ENCODE measurements around the gene NDUFV1. TPM values are rescaled to one million over a fixed set of nuclear protein-coding genes. Genes with fewer than 3 reads are reported as not detected.

Gene NDUFV1
- total and polyA plus RNA-seq, 2 of the 4 experiments (the other 2 are of a cell fraction) = 120 to 133 TPM

- Histone ChIP-seq H3K23ac (ENCODE audit: low read depth, low read length) (no peak overlapping the region), H3K79me1 (ENCODE audit: low read depth in 1 of 2, low read length in 2 of 2) (no peaks in the 10 kb centered on the region; a peak in 1 of 4 replicates), H2AFZ (replicated peaks; ENCODE audit: low read length, poor library complexity) (peak overlapping the region; percentile 53), H3K9me3 (ENCODE audit: control insufficient read depth, insufficient read depth, low read length) (no peaks in the 10 kb centered on the region), H3K9me1 (ENCODE audit: insufficient read depth, low read length) (peaks cover 7% of the 10 kb centered on the region; the same call in 1 of the 2 replicates), H2BK15ac (ENCODE audit: low read depth, low read length) (no peak overlapping the region), H3K4me1 (ENCODE audit: control insufficient read depth, insufficient read depth, low read length) (peaks cover 6% of the 10 kb centered on the region), H3K27me3 (ENCODE audit: control insufficient read depth, insufficient read depth, low read length) (no peaks in the 10 kb centered on the region; the same call in 1 of the 2 replicates), H2BK20ac (ENCODE audit: low read depth, low read length) (no peak overlapping the region), H3K56ac (ENCODE audit: extremely low read depth, insufficient read depth, low read length) (no peak overlapping the region), H3K4ac (ENCODE audit: low read depth, low read length) (no peak overlapping the region), H2BK5ac (ENCODE audit: low read depth, low read length, poor library complexity, severe bottlenecking) (no peak overlapping the region), H3K36me3 (ENCODE audit: control insufficient read depth, insufficient read depth, low read length) (no peaks in the 10 kb centered on the region), H4K20me1 (ENCODE audit: insufficient read depth, low read length) (no peaks in the 10 kb centered on the region), H4K5ac (ENCODE audit: low read depth, low read length) (no peak overlapping the region), H4K91ac (ENCODE audit: insufficient read depth, low read depth, low read length) (no peak overlapping the region), H3K14ac (replicated peaks; ENCODE audit: low read depth, low read length) (0 out of 2 replicates have a peak overlapping the region, but pooled peaks have one; percentile 4), H2BK120ac (ENCODE audit: low read depth, low read length) (peak overlapping the region; percentile 16; the same call in 1 of the 2 replicates), H3K4me2 (ENCODE audit: low read depth, low read length) (no peak overlapping the region), H3K4me3 (ENCODE audit: insufficient read depth, low read depth, low read length) (no peak overlapping the region), H2AK9ac (replicated peaks; ENCODE audit: low read depth, low read length, poor library complexity) (peak overlapping the region; percentile 9), H3K18ac (ENCODE audit: low read depth, low read length) (no peak overlapping the region), H4K8ac (ENCODE audit: low read depth in 2 of 2, low read length in 2 of 2) (no peak overlapping the region), H3K27ac (ENCODE audit: insufficient read depth, low read length) (no peak overlapping the region), H2AK5ac (ENCODE audit: low read depth, low read length) (no peak overlapping the region), H3K9ac (ENCODE audit: low read depth, low read length) (no peak overlapping the region)
- TF ChIP-seq RCOR1 (IDR thresholded peaks at IDR 0.05; ENCODE audit: insufficient replicate concordance, low read length) = no peak
- TF ChIP-seq CHD1 (IDR thresholded peaks at IDR 0.05; ENCODE audit: low read depth, low read length) = no peak
- TF ChIP-seq MXI1 (IDR thresholded peaks at IDR 0.05; ENCODE audit: borderline replicate concordance, low read depth, low read length) = no peak
- TF ChIP-seq POLR2A (IDR thresholded peaks at IDR 0.05; ENCODE audit: low read depth, low read length) = no peak
- TF ChIP-seq RAD21 (IDR thresholded peaks at IDR 0.05; ENCODE audit: low read length) = no peak
- no peak for TF ChIP-seq FOS (IDR thresholded peaks at IDR 0.05; ENCODE audit: low read depth, low read length)
- TF ChIP-seq NFE2L2 (IDR thresholded peaks at IDR 0.05; ENCODE audit: low read depth, low read length) = no peak
- TF ChIP-seq BHLHE40 (IDR thresholded peaks at IDR 0.05; ENCODE audit: low read depth, low read length) = no peak
- no peak for TF ChIP-seq CEBPB (IDR thresholded peaks at IDR 0.05; ENCODE audit: low read depth, low read length)
- TF ChIP-seq MAZ (IDR thresholded peaks at IDR 0.05; ENCODE audit: borderline replicate concordance, low read depth, low read length) = no peak
- no peak for TF ChIP-seq RFX5 (IDR thresholded peaks at IDR 0.05; ENCODE audit: low read depth, low read length)
- TF ChIP-seq SMC3 (IDR thresholded peaks at IDR 0.05; ENCODE audit: low read depth, low read length) = no peak
- TF ChIP-seq ELK1 (IDR thresholded peaks at IDR 0.05; ENCODE audit: borderline replicate concordance, low read depth, low read length) = no peak
- dilution Hi-C loops (cut with HindIII; ENCODE audit: low sequenced_read_pairs, unreplicated experiment) (no loop called here), in situ Hi-C loops (cut with MboI; ENCODE audit: low sequenced_read_pairs) (no loop called here), intact Hi-C loops (cut with micrococcal nuclease) (loop anchor here (1.0 kb wide), 1 partner anchor 34 kb away; no protein-coding TSS in a partner anchor)
- ChIA-PET POLR2A (ENCODE audit: unreplicated experiment) (no interaction called here), CTCF (interaction anchor here (1.4 kb wide), 1 partner anchor 15 kb away, joined by 3 read pairs; no protein-coding TSS in a partner anchor)
- BruUV-seq (replicated peaks) = no TSS peak
- 80% methylated on average over 1 of the region's 10 CpGs; no CpG with 5 or more reads in 1 of the 2 experiments for WGBS, 2 experiments (ENCODE audit: extremely low coverage in 2 of 2, insufficient read length in 1 of 2)
- DNase-seq (no peak), ATAC-seq (ENCODE audit: low read depth) (no peak)
Observed at GRCh38 chr11:67562963-67563704, 43.6 kb upstream of the NDUFV1 start.
